A549 (cell line): ENCODE measurements around the gene JAGN1.

Source experiments
- CBX8 ChIP-seq: fragments of 200-600 bp; sonication (generic); IDR thresholded peaks from 2 replicates; pipeline ENCODE4 v1.6.1; 2016
- CTCF ChIP-seq: fragments of >200 bp; sonication (Bioruptor Twin); formaldehyde crosslinking; IDR thresholded peaks from 3 replicates; pipeline ENCODE4 v1.5.1; 2016
- EP300 ChIP-seq, 2 experiments: fragments of >200 bp; sonication (Bioruptor Twin); formaldehyde crosslinking; IDR thresholded peaks; 2 replicates in 1 of 2; 3 replicates in 1 of 2; pipeline ENCODE4 v1.6.1; 2016 to 2017
- ESRRA ChIP-seq: fragments of 150-350 bp; IDR thresholded peaks from 2 replicates; pipeline ENCODE4 v1.6.1; 2014; ENCODE audit warnings: mild to moderate bottlenecking, low read length, borderline replicate concordance
- NFE2L2 ChIP-seq: fragments of 150-350 bp; conservative IDR thresholded peaks from 2 replicates; pipeline ENCODE4 v1.6.1; 2014; ENCODE audit warnings: low read length
- NR3C1 ChIP-seq: fragments of >200 bp; sonication (Bioruptor Twin); formaldehyde crosslinking; IDR thresholded peaks from 3 replicates; pipeline ENCODE4 v1.6.1; 2017
- RAD21 ChIP-seq, 2 experiments: fragments of >200 bp in 1 of 2; sonication (Bioruptor Twin) in 1 of 2; formaldehyde crosslinking in 1 of 2; IDR thresholded peaks in 1 of 2; conservative IDR thresholded peaks in 1 of 2; 2 replicates in 1 of 2; 3 replicates in 1 of 2; pipeline ENCODE4 v1.6.1; 2012 to 2018; ENCODE audit warnings: inconsistent platforms in 1 of 2
- TF ChIP-seq, protein P1 (sequence below): fragments of 150-350 bp; IDR thresholded peaks from 2 replicates; pipeline ENCODE4 v1.6.1; 2014; ENCODE audit warnings: low read depth, mild to moderate bottlenecking, low read length
- TF ChIP-seq, protein P2 (sequence below): IDR thresholded peaks from 2 replicates; pipeline ENCODE4 v1.6.1; 2012

DNA sequence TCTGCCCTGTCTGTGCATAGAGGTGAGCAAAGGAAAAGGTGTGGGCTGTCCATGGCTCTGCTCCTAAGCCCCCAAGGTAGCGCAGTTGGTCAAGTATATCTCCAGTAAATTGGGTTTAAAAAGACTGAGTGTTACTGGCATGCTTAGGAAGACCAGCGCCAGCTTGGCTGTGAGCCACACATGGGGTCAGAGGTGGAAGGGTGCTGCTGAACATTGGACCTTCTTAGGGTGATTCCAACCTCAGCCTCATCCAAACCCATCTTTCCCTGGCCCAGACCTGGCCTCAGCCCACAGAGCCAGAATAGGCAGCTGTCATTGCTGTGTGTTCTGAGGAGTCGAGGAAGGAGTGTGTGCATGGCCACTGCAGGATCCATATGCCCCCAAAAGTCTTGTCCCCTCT is 17.9 kb downstream of the JAGN1 start:
- TF ChIP-seq NR3C1: no peak
- TF ChIP-seq, protein P1, sequence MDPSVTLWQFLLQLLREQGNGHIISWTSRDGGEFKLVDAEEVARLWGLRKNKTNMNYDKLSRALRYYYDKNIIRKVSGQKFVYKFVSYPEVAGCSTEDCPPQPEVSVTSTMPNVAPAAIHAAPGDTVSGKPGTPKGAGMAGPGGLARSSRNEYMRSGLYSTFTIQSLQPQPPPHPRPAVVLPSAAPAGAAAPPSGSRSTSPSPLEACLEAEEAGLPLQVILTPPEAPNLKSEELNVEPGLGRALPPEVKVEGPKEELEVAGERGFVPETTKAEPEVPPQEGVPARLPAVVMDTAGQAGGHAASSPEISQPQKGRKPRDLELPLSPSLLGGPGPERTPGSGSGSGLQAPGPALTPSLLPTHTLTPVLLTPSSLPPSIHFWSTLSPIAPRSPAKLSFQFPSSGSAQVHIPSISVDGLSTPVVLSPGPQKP: no peak
- TF ChIP-seq NFE2L2: no peak
- TF ChIP-seq CTCF: no peak
- TF ChIP-seq RAD21 (conservative IDR thresholded peaks at IDR 0.05 in 1 of 2, IDR thresholded peaks at IDR 0.05 in 1 of 2): no peak
- no peak for TF ChIP-seq EP300 (IDR thresholded peaks at IDR 0.05)
- TF ChIP-seq CBX8: no peak
- TF ChIP-seq, protein P2, sequence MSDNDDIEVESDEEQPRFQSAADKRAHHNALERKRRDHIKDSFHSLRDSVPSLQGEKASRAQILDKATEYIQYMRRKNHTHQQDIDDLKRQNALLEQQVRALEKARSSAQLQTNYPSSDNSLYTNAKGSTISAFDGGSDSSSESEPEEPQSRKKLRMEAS: no peak
- TF ChIP-seq ESRRA: no peak
